DMS 273 (cell line): Measurements from ENCODE around the gene PRPF8.
"Not testable (repeated sequence)": the region's sequence is repeated elsewhere in the genome, so short reads cannot be mapped to it uniquely, and the experiment has no call there.

ENCODE experiments used
- DNase-seq: peaks from one replicate; lab custom pipeline; 2025; ENCODE audit not compliant: unreplicated experiment; lab: John Stamatoyannopoulos, UW

Gene PRPF8

GRCh38 chr17:1684378-1685189 lies at the start of gene PRPF8:
PRPF8 (minus strand) TSS chr17:1684867; CDS start chr17:1684571, 296 bp downstream.
- DNase-seq = peak; percentile 97

GRCh38 chr17:1733759-1734158 lies 49.1 kb upstream of the PRPF8 start:
- no peak for DNase-seq

GRCh38 chr17:1732833-1733321 lies 48.2 kb upstream of the PRPF8 start:
- no peak for DNase-seq

- no peak for DNase-seq
These were observed 47.7 kb upstream of the PRPF8 start for GRCh38 chr17:1732241-1732832.

DNA sequence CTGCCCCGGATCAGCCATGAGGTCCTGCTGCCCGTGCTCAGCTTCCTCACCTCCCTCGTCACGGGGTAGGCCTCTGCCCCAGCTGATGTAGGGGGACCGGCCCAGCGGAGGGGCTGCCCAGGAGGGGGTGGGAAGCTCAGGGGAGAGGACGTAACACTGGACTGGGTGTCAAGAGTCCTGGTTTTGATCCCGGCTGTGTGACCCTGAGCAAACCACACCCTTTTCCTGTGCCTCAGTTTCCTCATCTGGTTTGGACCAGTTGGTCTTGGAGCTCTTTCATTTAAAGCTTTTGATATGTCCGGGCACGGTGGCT lies 46.5 kb upstream of the PRPF8 start:
- DNase-seq = no peak

- DNase-seq = peak; percentile 38
These were observed 45.9 kb upstream of the PRPF8 start for GRCh38 chr17:1730326-1731193.

- no peak for DNase-seq
These were observed 45.3 kb upstream of the PRPF8 start for GRCh38 chr17:1729966-1730325.

DNA sequence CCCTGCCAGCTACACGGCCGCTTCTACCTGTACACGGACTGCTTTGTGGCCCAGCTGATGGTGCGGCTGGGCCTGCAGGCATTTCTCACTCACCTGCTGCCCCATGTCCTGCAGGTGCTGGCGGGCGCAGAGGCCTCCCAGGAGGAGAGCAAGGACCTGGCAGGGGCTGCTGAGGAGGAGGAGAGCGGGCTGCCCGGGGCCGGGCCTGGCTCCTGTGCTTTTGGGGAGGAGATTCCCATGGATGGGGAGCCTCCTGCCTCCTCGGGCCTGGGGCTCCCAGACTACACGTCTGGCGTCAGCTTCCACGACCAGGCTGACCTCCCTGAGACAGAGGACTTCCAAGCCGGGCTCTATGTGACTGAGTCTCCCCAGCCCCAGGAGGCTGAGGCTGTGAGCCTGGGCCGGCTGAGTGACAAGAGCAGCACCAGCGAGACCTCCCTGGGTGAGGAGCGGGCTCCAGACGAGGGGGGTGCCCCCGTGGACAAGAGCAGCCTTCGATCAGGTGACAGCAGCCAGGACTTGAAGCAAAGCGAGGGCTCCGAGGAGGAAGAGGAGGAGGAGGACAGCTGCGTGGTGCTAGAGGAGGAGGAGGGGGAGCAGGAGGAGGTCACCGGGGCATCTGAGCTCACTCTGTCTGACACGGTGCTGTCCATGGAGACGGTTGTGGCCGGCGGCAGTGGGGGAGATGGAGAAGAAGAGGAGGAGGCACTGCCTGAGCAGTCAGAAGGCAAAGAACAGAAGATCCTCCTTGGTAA lies 43.4 kb upstream of the PRPF8 start:
- DNase-seq = no peak

DNA sequence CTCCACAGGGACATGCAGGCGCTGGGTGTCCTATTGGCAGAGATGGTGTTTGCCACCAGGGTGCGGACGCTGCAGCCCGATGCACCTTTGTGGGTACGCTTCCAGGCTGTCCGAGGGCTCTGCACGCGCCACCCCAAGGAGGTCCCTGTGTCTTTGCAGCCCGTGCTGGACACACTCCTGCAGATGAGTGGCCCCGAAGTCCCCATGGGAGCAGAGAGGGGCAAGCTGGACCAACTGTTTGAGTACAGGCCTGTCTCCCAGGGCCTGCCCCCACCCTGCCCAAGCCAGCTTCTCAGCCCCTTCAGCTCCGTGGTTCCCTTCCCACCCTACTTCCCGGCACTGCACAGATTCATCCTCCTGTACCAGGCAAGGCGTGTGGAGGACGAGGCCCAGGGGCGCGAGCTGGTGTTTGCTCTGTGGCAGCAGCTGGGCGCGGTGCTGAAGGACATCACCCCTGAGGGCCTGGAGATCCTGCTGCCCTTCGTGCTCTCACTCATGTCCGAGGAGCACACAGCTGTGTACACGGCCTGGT lies 42.7 kb upstream of the PRPF8 start:
- no peak for DNase-seq

GRCh38 chr17:1726626-1727257 lies 42.1 kb upstream of the PRPF8 start:
- DNase-seq = no peak

DNA sequence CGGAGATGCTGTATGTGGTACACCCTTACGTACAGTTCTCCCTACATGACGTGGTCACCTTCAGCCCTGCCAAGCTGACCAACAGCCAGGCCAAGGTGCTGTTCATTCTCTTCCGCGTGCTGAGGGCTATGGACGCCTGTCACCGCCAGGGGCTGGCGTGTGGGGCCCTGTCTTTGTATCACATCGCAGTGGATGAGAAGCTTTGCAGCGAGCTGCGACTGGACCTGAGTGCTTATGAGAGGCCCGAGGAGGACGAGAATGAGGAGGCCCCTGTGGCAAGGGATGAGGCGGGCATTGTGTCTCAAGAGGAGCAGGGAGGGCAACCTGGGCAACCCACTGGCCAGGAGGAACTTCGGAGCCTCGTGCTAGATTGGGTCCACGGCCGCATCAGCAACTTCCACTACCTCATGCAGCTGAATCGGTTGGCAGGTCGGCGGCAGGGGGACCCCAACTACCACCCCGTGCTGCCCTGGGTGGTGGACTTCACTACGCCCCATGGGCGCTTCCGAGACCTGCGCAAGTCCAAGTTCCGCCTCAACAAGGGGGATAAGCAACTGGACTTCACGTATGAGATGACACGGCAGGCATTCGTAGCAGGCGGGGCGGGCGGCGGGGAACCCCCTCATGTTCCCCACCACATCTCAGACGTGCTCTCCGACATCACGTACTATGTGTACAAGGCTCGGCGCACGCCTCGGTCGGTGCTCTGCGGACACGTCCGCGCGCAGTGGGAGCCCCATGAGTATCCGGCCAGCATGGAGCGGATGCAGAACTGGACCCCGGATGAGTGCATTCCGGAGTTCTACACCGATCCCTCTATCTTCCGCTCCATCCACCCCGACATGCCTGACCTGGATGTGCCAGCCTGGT lies 41.2 kb upstream of the PRPF8 start:
- DNase-seq = no peak

- DNase-seq = peak; percentile 65
These were observed 40.4 kb upstream of the PRPF8 start for GRCh38 chr17:1724869-1725641.

GRCh38 chr17:1724351-1724868 lies 39.7 kb upstream of the PRPF8 start, which contains the start of gene WDR81:
WDR81 (plus strand) TSS chr17:1724704; CDS start chr17:1724960, 256 bp downstream.
- peak; percentile 90 for DNase-seq

DNA sequence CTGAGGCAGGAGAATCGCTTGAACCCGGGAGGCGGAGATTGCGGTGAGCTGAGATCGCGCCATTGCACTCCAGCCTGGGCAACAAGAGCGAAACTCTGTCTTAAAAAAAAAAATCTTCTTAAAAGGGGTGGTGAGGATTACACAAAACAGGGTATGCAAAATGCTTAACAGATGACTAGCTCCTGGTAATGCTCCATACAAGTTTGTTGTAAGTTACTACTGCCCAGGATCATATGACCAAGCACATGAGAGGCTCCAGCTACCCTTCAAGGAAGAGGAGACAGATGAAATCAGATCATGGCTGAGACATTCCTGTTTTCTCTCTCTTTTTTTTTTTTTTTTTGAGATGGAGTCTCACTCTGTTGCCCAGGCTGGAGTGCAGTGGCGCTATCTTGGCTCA lies 37.4 kb upstream of the PRPF8 start:
- DNase-seq = not testable (repeated sequence)

DNA sequence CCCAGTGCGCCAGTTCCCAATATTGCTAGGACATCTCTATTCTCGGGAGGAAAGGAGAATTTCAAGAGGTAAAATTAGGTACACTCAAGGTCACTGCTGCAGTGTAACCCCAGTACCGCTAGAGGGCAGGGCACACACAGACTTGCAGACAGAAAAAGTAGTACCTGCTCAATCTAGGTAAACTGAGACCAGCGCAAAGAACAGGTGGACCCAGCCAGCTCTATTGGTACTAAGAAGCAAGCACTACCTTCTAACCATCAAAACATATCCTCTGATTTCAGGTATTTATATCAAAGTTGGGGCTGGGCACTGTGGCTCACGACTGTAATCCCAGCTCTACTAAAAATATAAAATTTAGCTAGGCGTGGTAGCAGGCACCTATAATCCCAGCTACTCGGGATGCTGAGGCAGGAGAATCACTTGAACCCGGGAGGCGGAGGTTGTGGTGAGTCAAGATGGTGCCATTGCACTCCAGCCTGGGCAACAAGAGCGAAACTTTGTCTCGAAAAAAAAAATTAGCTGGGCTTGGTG lies 36.3 kb upstream of the PRPF8 start:
- DNase-seq = peak; percentile 66

DNA sequence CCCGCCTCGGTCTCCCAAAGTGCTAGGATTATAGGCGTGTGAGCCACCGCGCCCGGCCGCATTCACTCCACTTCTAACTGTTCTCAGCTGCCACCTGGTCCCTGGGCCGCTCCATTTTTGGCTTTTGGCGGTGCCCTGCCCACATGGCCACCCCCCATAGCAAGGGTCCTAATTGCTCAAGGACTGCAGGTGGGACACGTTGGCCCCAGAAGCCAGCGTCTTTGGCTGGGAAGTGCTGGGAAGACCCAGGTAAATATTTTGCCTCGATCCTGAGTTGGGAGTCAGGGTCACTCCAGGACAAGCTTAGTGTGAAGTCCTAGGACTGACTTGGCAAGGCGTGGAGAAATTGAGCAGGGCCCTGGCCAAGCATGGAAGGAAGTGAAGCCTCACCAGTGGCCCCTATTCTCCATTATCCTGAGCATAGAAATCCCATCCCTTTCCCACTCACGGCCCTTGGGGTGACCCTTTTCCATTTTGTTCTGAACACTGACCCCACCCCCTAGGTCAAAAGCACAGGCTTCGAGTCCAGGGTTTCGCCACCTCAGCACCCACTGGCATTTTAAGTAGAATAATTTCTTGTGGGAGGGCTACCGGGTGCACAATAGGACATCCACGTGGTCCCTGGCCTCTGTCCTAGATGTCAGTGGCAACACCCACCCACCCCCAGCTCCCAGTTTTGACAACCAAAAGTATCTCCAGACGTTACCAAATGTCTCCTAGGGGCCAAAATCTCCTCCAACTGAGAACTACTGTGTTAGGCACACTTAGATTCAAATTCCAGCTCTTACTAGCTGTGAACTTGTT lies 33.9 kb upstream of the PRPF8 start:
- DNase-seq = no peak
